Activated gamma-delta T cell treated with anti-CD3 and anti-CD28 coated beads, Interleukin-2, amount 50 U/mL, for 16 hours (primary cell): Measurements from ENCODE around the gene NIPAL3.
"Not testable (repeated sequence)": the region's sequence is repeated elsewhere in the genome, so short reads cannot be mapped to it uniquely, and the experiment has no call there.

Source experiments
- DNase-seq: peaks from one replicate; pipeline ENCODE4 v3.0.0-alpha.2; 2020; ENCODE audit warnings: low read depth

Gene NIPAL3

DNA sequence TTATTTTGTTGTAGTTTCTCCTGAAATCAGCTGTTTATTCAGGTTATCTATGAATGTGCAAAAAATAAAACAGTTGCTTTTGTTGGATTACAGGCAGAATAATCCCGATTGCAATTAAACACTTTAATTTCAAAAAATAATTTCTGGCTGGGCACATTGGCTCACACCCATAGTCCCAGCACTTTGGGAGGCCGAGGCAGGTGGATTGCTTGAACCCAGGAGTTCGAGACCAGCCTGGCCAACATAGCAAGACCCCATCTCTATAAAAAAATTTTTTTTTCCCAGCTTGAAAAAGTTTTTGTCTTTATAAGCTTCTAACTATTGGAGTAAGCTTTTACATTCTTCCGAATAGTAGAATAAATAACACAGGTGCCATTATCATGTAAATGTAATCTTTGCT lies 102.3 kb downstream of the NIPAL3 start:
- DNase-seq, result no peak

DNA sequence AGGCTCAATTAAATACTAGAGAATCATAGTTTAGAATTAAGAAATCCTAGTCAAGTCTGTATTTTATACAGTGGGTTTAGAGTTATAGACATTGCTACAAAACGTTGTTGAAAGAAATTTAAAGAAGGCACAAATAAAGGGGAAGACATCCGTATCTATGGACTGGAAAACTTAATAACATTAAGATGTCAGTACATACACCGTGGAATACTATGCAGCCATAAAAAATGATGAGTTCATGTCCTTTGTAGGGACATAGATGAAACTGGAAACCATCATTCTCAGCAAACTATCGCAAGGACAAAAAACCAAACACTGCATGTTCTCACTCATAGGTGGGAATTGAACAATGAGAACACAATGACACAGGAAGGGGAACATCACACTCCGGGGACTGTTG lies 104.7 kb downstream of the NIPAL3 start:
- not testable (repeated sequence) for DNase-seq
